Keratinocyte (primary cell): ENCODE data around the gene KRT23. TPM values are rescaled to one million over a fixed set of nuclear protein-coding genes. Genes with fewer than 3 reads are reported as not detected.

Source experiments
- DNase-seq: peaks from one replicate; pipeline ENCODE4 v3.0.0-alpha.2; 2011; ENCODE audit warnings: low read depth, missing footprints, low spot score
- FAIRE-seq: peaks from 2 replicates; lab custom pipeline; 2011; peaks lifted over from hg19 to GRCh38; lab: Jason Lieb, UNC
- H2AFZ ChIP-seq: 2 replicates; pipeline ENCODE4 v1.6.0; 2012; ENCODE audit warnings: low read length, control low read depth, inconsistent platforms; ENCODE audit not compliant: control insufficient read depth
- H3K27ac ChIP-seq: 2 replicates; pipeline ENCODE4 v1.5.1; 2011; ENCODE audit warnings: low read length; ENCODE audit not compliant: control insufficient read depth, insufficient read depth
- H3K27me3 ChIP-seq: 3 replicates; pipeline ENCODE4 v1.6.0; 2011; ENCODE audit warnings: low read length; ENCODE audit not compliant: control insufficient read depth, insufficient read depth; ENCODE audit errors: extremely low read depth
- H3K36me3 ChIP-seq, 2 experiments: 2 replicates in 1 of 2; 3 replicates in 1 of 2; pipeline ENCODE4 v1.5.1; 2011; ENCODE audit warnings: low read length in 2 of 2, mild to moderate bottlenecking in 1 of 2; ENCODE audit not compliant: control insufficient read depth in 2 of 2, insufficient read depth in 2 of 2; ENCODE audit errors: extremely low read depth in 1 of 2
- H3K4me1 ChIP-seq: 3 replicates; pipeline ENCODE4 v1.5.1; 2011; ENCODE audit warnings: low read length; ENCODE audit not compliant: control insufficient read depth, insufficient read depth; ENCODE audit errors: extremely low read depth
- H3K4me2 ChIP-seq: 3 replicates; pipeline ENCODE4 v1.6.0; 2011; ENCODE audit warnings: low read depth, low read length; ENCODE audit not compliant: control insufficient read depth, insufficient read depth; ENCODE audit errors: extremely low read depth
- H3K4me3 ChIP-seq, 3 experiments: fragments of 200-600 bp in 1 of 3; sonication (generic) in 1 of 3; 2 replicates in 2 of 3; 3 replicates in 1 of 3; pipeline ENCODE4 v1.5.1; 2011 to 2016; ENCODE audit warnings: low read length in 3 of 3, mild to moderate bottlenecking in 3 of 3, control low read depth in 2 of 3, inconsistent platforms in 1 of 3, low read depth in 1 of 3, mixed read lengths in 1 of 3, mixed run types in 1 of 3, moderate library complexity in 1 of 3; ENCODE audit not compliant: control insufficient read depth in 2 of 3, insufficient read depth in 2 of 3; ENCODE audit errors: extremely low read depth in 1 of 3
- H3K79me2 ChIP-seq: 2 replicates; pipeline ENCODE4 v1.6.0; 2012; ENCODE audit warnings: low read length; ENCODE audit not compliant: control insufficient read depth, insufficient read depth
- H3K9ac ChIP-seq: 3 replicates; pipeline ENCODE4 v1.6.0; 2011; ENCODE audit warnings: low read length; ENCODE audit not compliant: control insufficient read depth, insufficient read depth; ENCODE audit errors: extremely low read depth
- H3K9me1 ChIP-seq: 3 replicates; pipeline ENCODE4 v1.6.0; 2011; ENCODE audit warnings: low read length; ENCODE audit not compliant: control insufficient read depth, insufficient read depth; ENCODE audit errors: extremely low read depth
- H3K9me3 ChIP-seq: 2 replicates; pipeline ENCODE4 v1.5.1; 2012; ENCODE audit warnings: low read depth, low read length; ENCODE audit not compliant: control insufficient read depth
- H4K20me1 ChIP-seq: 3 replicates; pipeline ENCODE4 v1.6.0; 2011; ENCODE audit warnings: low read length; ENCODE audit not compliant: control insufficient read depth, insufficient read depth; ENCODE audit errors: extremely low read depth
- EZH2 ChIP-seq: IDR thresholded peaks from one replicate; pipeline ENCODE4 v1.6.1; 2012; ENCODE audit warnings: inconsistent platforms, mild to moderate bottlenecking, low read length, moderate library complexity
- dilution Hi-C: fragments of 300-500 bp; cut with MboI; formaldehyde crosslinking; loops from one replicate; pipeline ENCODE4 v1.7.0; 2020; ENCODE audit warnings: low sequenced_read_pairs; ENCODE audit not compliant: extremely low pct_ligation_motif_present
- polyA plus RNA-seq, 5 experiments: library from polyadenylated mRNA; depleted of rRNA in 3 of 5; stranded (reverse) in 3 of 5; stranded (forward) in 1 of 5; unstranded in 1 of 5; fragments of >200 nt; gene quantifications; 1 replicate in 1 of 5; 2 replicates in 3 of 5; 3 replicates in 1 of 5; pipeline versions ENCODE4 v1.2.1 to v1.2.3, GENCODE V29; 2011 to 2012; ENCODE audit warnings: missing spikeins in 2 of 5, low read depth in 1 of 5, low replicate concordance in 1 of 5
- TF ChIP-seq, protein P1 (sequence below), 3 experiments: IDR thresholded peaks in 1 of 3; conservative IDR thresholded peaks in 1 of 3; optimal IDR thresholded peaks in 1 of 3; 2 replicates in 2 of 3; 3 replicates in 1 of 3; pipeline versions ENCODE3 to v1.5.1; 2011; ENCODE audit warnings: low read length in 3 of 3, mild to moderate bottlenecking in 3 of 3, moderate library complexity in 2 of 3, control low read depth in 1 of 3, inconsistent platforms in 1 of 3; ENCODE audit not compliant: insufficient read depth in 2 of 3; ENCODE audit errors: extremely low read depth in 1 of 3

The KRT23 gene
- polyA plus RNA-seq, 1 donor (not counting 4 experiments of a cell fraction or from before 2014, with no cell fraction given) = 8.2 TPM

GRCh38 chr17:40960144-40960543, 22.7 kb upstream of the KRT23 start:
- Histone ChIP-seq H4K20me1 (no peaks in the 10 kb centered on the region), H3K27ac (no peak overlapping the region), H3K9me3 (no peaks in the 10 kb centered on the region), H3K79me2 (no peaks in the 10 kb centered on the region), H3K4me2 (no peak overlapping the region), H3K9ac (no peak overlapping the region), H3K36me3 (no peaks in the 10 kb centered on the region), H3K27me3 (no peaks in the 10 kb centered on the region), H3K4me1 (peaks cover 38% of the 10 kb centered on the region), H3K4me3 (no peak overlapping the region), H3K9me1 (no peaks in the 10 kb centered on the region), H2AFZ (no peak overlapping the region)
- FAIRE-seq (no peak), DNase-seq (no peak)
- dilution Hi-C loops = no loop called here
- TF ChIP-seq, protein P1, sequence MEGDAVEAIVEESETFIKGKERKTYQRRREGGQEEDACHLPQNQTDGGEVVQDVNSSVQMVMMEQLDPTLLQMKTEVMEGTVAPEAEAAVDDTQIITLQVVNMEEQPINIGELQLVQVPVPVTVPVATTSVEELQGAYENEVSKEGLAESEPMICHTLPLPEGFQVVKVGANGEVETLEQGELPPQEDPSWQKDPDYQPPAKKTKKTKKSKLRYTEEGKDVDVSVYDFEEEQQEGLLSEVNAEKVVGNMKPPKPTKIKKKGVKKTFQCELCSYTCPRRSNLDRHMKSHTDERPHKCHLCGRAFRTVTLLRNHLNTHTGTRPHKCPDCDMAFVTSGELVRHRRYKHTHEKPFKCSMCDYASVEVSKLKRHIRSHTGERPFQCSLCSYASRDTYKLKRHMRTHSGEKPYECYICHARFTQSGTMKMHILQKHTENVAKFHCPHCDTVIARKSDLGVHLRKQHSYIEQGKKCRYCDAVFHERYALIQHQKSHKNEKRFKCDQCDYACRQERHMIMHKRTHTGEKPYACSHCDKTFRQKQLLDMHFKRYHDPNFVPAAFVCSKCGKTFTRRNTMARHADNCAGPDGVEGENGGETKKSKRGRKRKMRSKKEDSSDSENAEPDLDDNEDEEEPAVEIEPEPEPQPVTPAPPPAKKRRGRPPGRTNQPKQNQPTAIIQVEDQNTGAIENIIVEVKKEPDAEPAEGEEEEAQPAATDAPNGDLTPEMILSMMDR (optimal IDR thresholded peaks at IDR 0.05 in 1 of 3, IDR thresholded peaks at IDR 0.05 in 1 of 3, conservative IDR thresholded peaks at IDR 0.05 in 1 of 3; ENCODE audit: extremely low read depth in 1 of 3, insufficient read depth in 2 of 3, low read length in 3 of 3) = no peak
- no peak for TF ChIP-seq EZH2

DNA sequence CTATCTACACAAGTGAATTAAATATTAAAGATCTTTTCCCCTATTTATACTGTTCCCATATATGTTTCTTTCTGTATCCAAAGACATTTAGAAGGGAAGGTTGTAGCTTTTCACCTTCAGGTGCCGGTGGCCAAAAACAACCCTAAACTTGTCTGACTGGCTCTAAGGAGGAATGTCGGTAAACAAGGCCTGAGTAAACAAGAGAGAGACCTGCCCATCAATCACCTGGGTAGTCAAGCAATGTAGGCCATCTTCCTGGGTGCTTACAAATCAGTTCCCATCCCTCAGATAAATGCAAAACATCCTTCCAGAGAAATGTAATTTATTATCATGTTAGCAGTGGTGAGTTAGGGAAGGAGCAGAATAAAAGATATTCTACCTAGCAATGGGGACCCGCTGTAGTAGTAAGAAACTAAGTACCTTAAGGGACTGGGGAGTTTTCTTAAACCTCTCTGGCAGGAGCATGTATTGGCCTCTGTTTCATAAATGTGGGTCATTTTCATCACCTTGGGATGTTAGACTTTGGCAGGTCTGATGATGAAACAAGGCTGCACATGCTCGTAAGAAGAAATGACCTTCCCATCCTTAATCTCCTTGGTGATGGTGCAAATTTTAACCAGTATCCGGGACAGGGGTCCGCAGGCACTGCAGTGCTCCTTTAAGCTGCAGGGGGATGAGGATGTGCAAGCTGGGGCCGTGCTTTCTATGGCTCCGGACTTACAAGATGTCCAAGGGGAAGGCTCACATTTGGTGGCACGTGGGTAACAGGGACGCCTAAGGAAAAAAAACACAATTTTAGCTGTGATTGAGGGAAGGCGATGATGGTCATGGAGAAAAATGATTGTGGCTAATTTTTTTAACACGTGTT, 20.9 kb upstream of the KRT23 start:
- no peak for TF ChIP-seq EZH2
- TF ChIP-seq, protein P1 (optimal IDR thresholded peaks at IDR 0.05 in 1 of 3, IDR thresholded peaks at IDR 0.05 in 1 of 3, conservative IDR thresholded peaks at IDR 0.05 in 1 of 3; ENCODE audit: extremely low read depth in 1 of 3, insufficient read depth in 2 of 3, low read length in 3 of 3) = no peak
- Histone ChIP-seq H3K79me2 (no peaks in the 10 kb centered on the region), H3K4me1 (peaks cover 55% of the 10 kb centered on the region), H3K4me2 (peak overlapping the region; percentile 31), H4K20me1 (no peaks in the 10 kb centered on the region), H3K27me3 (no peaks in the 10 kb centered on the region), H3K36me3 (no peaks in the 10 kb centered on the region), H3K9ac (no peak overlapping the region), H3K9me3 (no peaks in the 10 kb centered on the region), H2AFZ (peak overlapping the region; percentile 48), H3K27ac (peak overlapping the region; percentile 80), H3K9me1 (no peaks in the 10 kb centered on the region), H3K4me3 (no peak overlapping the region)
- no peak for DNase-seq
- dilution Hi-C loops = no loop called here
- peak; percentile 78 for FAIRE-seq
